IMR-90 (cell line): ENCODE measurements around the gene ALG11. TPM values are rescaled to one million over a fixed set of nuclear protein-coding genes. Genes with fewer than 3 reads are reported as not detected.

Source experiments
- ATAC-seq: fragments of 200-7000 bp; cut with Tn5 transposase; 2 replicates; pipeline ENCODE4 v1.9.1; 2020; ENCODE audit warnings: low read depth, mild to moderate bottlenecking, moderate library complexity
- BruUV-seq: library from RNA; stranded (reverse); fragments of 400-500 nt; replicated peaks from 2 replicates; lab custom pipeline; 2021; lab: Mats Ljungman, UMichigan
- CTCF ChIA-PET: fragments of 300-600 bp; formaldehyde crosslinking; extraction: SDS; loops from one replicate; lab custom pipeline; 2021; ENCODE audit warnings: antibody characterized with exemption; lab: Yijun Ruan, JAX
- POLR2A ChIA-PET: fragments of 300-600 bp; sonication (Branson Sonifier 250); formaldehyde crosslinking; loops from one replicate; lab custom pipeline; 2022; ENCODE audit warnings: antibody characterized with exemption; ENCODE audit not compliant: unreplicated experiment; lab: Charles Lee
- DNase-seq: peaks from one replicate; pipeline ENCODE4 v3.0.0; 2013
- H2AFZ ChIP-seq: replicated peaks from 2 replicates; pipeline ENCODE3; 2013; ENCODE audit warnings: low read length, mild to moderate bottlenecking; ENCODE audit not compliant: poor library complexity
- H2AK5ac ChIP-seq: 2 replicates; pipeline ENCODE4 v1.6.1; 2013; ENCODE audit warnings: low read depth, low read length, inconsistent platforms
- H2AK9ac ChIP-seq: replicated peaks from 2 replicates; pipeline ENCODE3; 2013; ENCODE audit warnings: mild to moderate bottlenecking, low read depth, low read length, moderate library complexity; ENCODE audit not compliant: poor library complexity
- H2BK120ac ChIP-seq: 2 replicates; pipeline ENCODE4 v1.6.1; 2013; ENCODE audit warnings: low read depth, low read length, inconsistent platforms
- H2BK15ac ChIP-seq: 3 replicates; pipeline ENCODE4 v1.6.1; 2013; ENCODE audit warnings: low read depth, low read length, inconsistent platforms
- H2BK20ac ChIP-seq: 2 replicates; pipeline ENCODE4 v1.6.1; 2013; ENCODE audit warnings: low read depth, mild to moderate bottlenecking, inconsistent platforms, low read length, moderate library complexity
- H2BK5ac ChIP-seq: 2 replicates; pipeline ENCODE4 v1.6.1; 2013; ENCODE audit warnings: mild to moderate bottlenecking, low read depth, low read length, inconsistent platforms; ENCODE audit not compliant: poor library complexity, severe bottlenecking
- H3K14ac ChIP-seq: replicated peaks from 2 replicates; pipeline ENCODE4 v1.6.1; 2013; ENCODE audit warnings: low read depth, low read length, inconsistent platforms
- H3K18ac ChIP-seq: 2 replicates; pipeline ENCODE4 v1.6.1; 2013; ENCODE audit warnings: low read depth, low read length, control low read depth
- H3K23ac ChIP-seq: 2 replicates; pipeline ENCODE4 v1.6.1; 2013; ENCODE audit warnings: low read depth, low read length, inconsistent platforms
- H3K27ac ChIP-seq: 2 replicates; pipeline ENCODE4 v1.5.1; 2013; ENCODE audit warnings: mild to moderate bottlenecking, control low read depth, low read length; ENCODE audit not compliant: insufficient read depth
- H3K27me3 ChIP-seq: 2 replicates; pipeline ENCODE4 v1.6.1; 2013; ENCODE audit warnings: low read length; ENCODE audit not compliant: control insufficient read depth, insufficient read depth
- H3K36me3 ChIP-seq: 2 replicates; pipeline ENCODE4 v1.6.1; 2013; ENCODE audit warnings: low read length, mixed read lengths; ENCODE audit not compliant: control insufficient read depth, insufficient read depth
- H3K4ac ChIP-seq: 2 replicates; pipeline ENCODE4 v1.6.1; 2013; ENCODE audit warnings: low read depth, low read length, inconsistent platforms
- H3K4me1 ChIP-seq: 2 replicates; pipeline ENCODE4 v1.6.1; 2013; ENCODE audit warnings: low read length, mixed read lengths; ENCODE audit not compliant: control insufficient read depth, insufficient read depth
- H3K4me2 ChIP-seq: 2 replicates; pipeline ENCODE4 v1.6.1; 2013; ENCODE audit warnings: low read depth, mild to moderate bottlenecking, control low read depth, low read length, moderate library complexity
- H3K4me3 ChIP-seq: 2 replicates; pipeline ENCODE4 v1.5.1; 2013; ENCODE audit warnings: low read depth, mild to moderate bottlenecking, control low read depth, low read length, moderate library complexity; ENCODE audit not compliant: insufficient read depth
- H3K56ac ChIP-seq: 2 replicates; pipeline ENCODE4 v1.6.1; 2013; ENCODE audit warnings: low read length, inconsistent platforms; ENCODE audit not compliant: insufficient read depth; ENCODE audit errors: extremely low read depth
- H3K79me1 ChIP-seq, 2 experiments: 2 replicates each; pipeline ENCODE4 v1.6.1; 2013; ENCODE audit warnings: low read length in 2 of 2, inconsistent platforms in 1 of 2, low read depth in 1 of 2
- H3K9ac ChIP-seq: 2 replicates; pipeline ENCODE4 v1.6.1; 2013; ENCODE audit warnings: low read depth, low read length, control low read depth
- H3K9me1 ChIP-seq: 2 replicates; pipeline ENCODE4 v1.6.1; 2013; ENCODE audit warnings: low read length, inconsistent platforms; ENCODE audit not compliant: insufficient read depth
- H3K9me3 ChIP-seq: 2 replicates; pipeline ENCODE4 v1.6.1; 2013; ENCODE audit warnings: low read length; ENCODE audit not compliant: control insufficient read depth, insufficient read depth
- H4K20me1 ChIP-seq: 2 replicates; pipeline ENCODE4 v1.6.1; 2013; ENCODE audit warnings: low read length, inconsistent platforms; ENCODE audit not compliant: insufficient read depth
- H4K5ac ChIP-seq: 2 replicates; pipeline ENCODE4 v1.6.1; 2013; ENCODE audit warnings: mild to moderate bottlenecking, low read depth, low read length, control low read depth
- H4K8ac ChIP-seq, 2 experiments: 2 replicates each; pipeline ENCODE4 v1.6.1; 2013; ENCODE audit warnings: low read depth in 2 of 2, low read length in 2 of 2, control low read depth in 1 of 2, inconsistent platforms in 1 of 2
- H4K91ac ChIP-seq: 2 replicates; pipeline ENCODE4 v1.6.1; 2013; ENCODE audit warnings: low read depth, low read length, inconsistent platforms; ENCODE audit not compliant: insufficient read depth
- BHLHE40 ChIP-seq: fragments of 150-350 bp; IDR thresholded peaks from 2 replicates; pipeline ENCODE4 v1.6.1; 2016; ENCODE audit warnings: mild to moderate bottlenecking, low read depth, low read length
- CEBPB ChIP-seq: IDR thresholded peaks from 2 replicates; pipeline ENCODE4 v1.6.1; 2012; ENCODE audit warnings: low read depth, low read length, improper control_type of control experiment
- CHD1 ChIP-seq: IDR thresholded peaks from 2 replicates; pipeline ENCODE4 v1.6.1; 2012; ENCODE audit warnings: low read depth, low read length, improper control_type of control experiment
- FOS ChIP-seq: fragments of 150-350 bp; IDR thresholded peaks from 2 replicates; pipeline ENCODE4 v1.6.1; 2016; ENCODE audit warnings: low read depth, low read length
- MAFK ChIP-seq: IDR thresholded peaks from 2 replicates; pipeline ENCODE4 v1.6.1; 2012; ENCODE audit warnings: low read depth, low read length, improper control_type of control experiment
- MAZ ChIP-seq: IDR thresholded peaks from 2 replicates; pipeline ENCODE4 v1.6.1; 2012; ENCODE audit warnings: low read depth, mild to moderate bottlenecking, low read length, improper control_type of control experiment, moderate library complexity, borderline replicate concordance
- NFE2L2 ChIP-seq: fragments of 150-350 bp; IDR thresholded peaks from 2 replicates; pipeline ENCODE4 v1.6.1; 2016; ENCODE audit warnings: low read depth, mild to moderate bottlenecking, low read length
- POLR2A ChIP-seq: IDR thresholded peaks from 2 replicates; pipeline ENCODE4 v1.6.1; 2012; ENCODE audit warnings: mild to moderate bottlenecking, low read depth, low read length
- RAD21 ChIP-seq: IDR thresholded peaks from 2 replicates; pipeline ENCODE4 v1.6.1; 2012; ENCODE audit warnings: low read length, improper control_type of control experiment
- RFX5 ChIP-seq: IDR thresholded peaks from 2 replicates; pipeline ENCODE4 v1.8.0; 2012; ENCODE audit warnings: low read depth, mild to moderate bottlenecking, low read length, moderate library complexity
- SMC3 ChIP-seq: fragments of 150-350 bp; IDR thresholded peaks from 2 replicates; pipeline ENCODE4 v1.6.1; 2016; ENCODE audit warnings: low read depth, mild to moderate bottlenecking, antibody characterized with exemption, low read length, moderate library complexity
- WGBS, 2 experiments: methylation state at CpG; one replicate each; pipeline versions ENCODE4 v1.1.5 to v1.1.7; 2013; ENCODE audit warnings: missing lambda C conversion rate in 2 of 2; ENCODE audit not compliant: insufficient read length in 1 of 2; ENCODE audit errors: extremely low coverage in 2 of 2; 5-methylcytosine and 5-hydroxymethylcytosine counted together
- dilution Hi-C: fragments of 300-500 bp; cut with HindIII; formaldehyde crosslinking; loops from one replicate; pipeline ENCODE4 v1.14.3; 2018; ENCODE audit warnings: low sequenced_read_pairs; ENCODE audit not compliant: unreplicated experiment
- in situ Hi-C: fragments of 300-500 bp; cut with MboI; formaldehyde crosslinking; loops from 3 replicates; pipeline ENCODE4 v1.14.3; 2019; ENCODE audit warnings: low sequenced_read_pairs, inconsistent platforms, mixed read lengths
- intact Hi-C: fragments of 100-400 bp; cut with micrococcal nuclease; formaldehyde crosslinking; loops from 2 replicates; pipeline ENCODE4 v1.10.0; 2022
- polyA plus RNA-seq, 3 experiments: library from polyadenylated mRNA; depleted of rRNA; stranded (reverse); fragments of >200 nt; gene quantifications; 2 replicates each; pipeline ENCODE4 v1.2.3, GENCODE V29; 2012; ENCODE audit warnings: low replicate concordance in 1 of 3
- total RNA-seq: library from RNA; depleted of rRNA; stranded (reverse); fragments of >200 nt; gene quantifications from 2 replicates; pipeline ENCODE4 v1.2.3, GENCODE V29; 2012
- TF ChIP-seq, protein P1 (sequence below): fragments of 150-350 bp; IDR thresholded peaks from 2 replicates; pipeline ENCODE4 v1.6.1; 2016; ENCODE audit warnings: low read depth, mild to moderate bottlenecking, low read length, moderate library complexity, borderline replicate concordance
- TF ChIP-seq, protein P2 (sequence below): conservative IDR thresholded peaks from 2 replicates; pipeline ENCODE4 v1.5.1; 2012; ENCODE audit warnings: mild to moderate bottlenecking, low read depth, low read length, improper control_type of control experiment
- TF ChIP-seq, protein P3 (sequence below): fragments of 150-350 bp; IDR thresholded peaks from 2 replicates; pipeline ENCODE4 v1.6.1; 2017; ENCODE audit warnings: mild to moderate bottlenecking, antibody characterized with exemption, low read length, low read depth

ALG11 gene
- total and polyA plus RNA-seq, 2 of the 4 experiments (the other 2 are of a cell fraction), result 10.0 to 12.7 TPM

DNA sequence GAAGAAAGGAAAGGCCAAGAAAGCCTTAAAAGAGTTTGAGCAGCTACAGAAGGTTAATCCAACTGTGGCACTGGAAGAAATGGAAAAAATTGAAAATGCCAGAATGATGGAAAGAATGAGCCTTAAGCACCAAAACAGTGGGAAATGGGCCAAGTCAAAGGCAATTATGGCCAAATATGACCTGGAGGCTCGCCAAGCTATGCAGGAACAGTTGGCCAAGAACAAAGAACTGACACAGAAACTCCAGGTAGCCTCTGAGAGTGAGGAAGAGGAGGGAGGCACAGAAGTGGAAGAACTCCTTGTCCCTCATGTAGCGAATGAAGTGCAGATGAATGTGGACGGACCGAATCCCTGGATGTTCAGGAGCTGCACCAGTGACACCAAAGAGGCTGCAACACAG, 17.4 kb downstream of the ALG11 start:
- ATAC-seq (no peak), DNase-seq (no peak)
- H3K18ac ChIP-seq, result no peak overlapping the region
- CTCF ChIA-PET, result no interaction called here
- H2AK5ac ChIP-seq, result no peak overlapping the region
- peaks cover 17% of the 10 kb centered on the region for H3K36me3 ChIP-seq
- H3K4ac ChIP-seq, result no peak overlapping the region
- H3K79me1 ChIP-seq, result peaks cover 7 to 27% of the 10 kb centered on the region in 2 experiments; a peak in 2 of 4 replicates
- 100% methylated on average over 1 of the region's 4 CpGs; no CpG with 5 or more reads in 1 of the 2 experiments for WGBS, 2 experiments
- BruUV-seq, result no TSS peak
- no peak overlapping the region for H2BK120ac ChIP-seq
- no peak overlapping the region for H3K4me3 ChIP-seq
- no peak overlapping the region for H3K56ac ChIP-seq
- no peak overlapping the region for H3K9ac ChIP-seq
- H3K4me1 ChIP-seq, result no peaks in the 10 kb centered on the region
- H3K27me3 ChIP-seq, result no peaks in the 10 kb centered on the region
- no peak overlapping the region for H2BK15ac ChIP-seq
- no peak overlapping the region for H2BK20ac ChIP-seq
- no peak overlapping the region for H3K23ac ChIP-seq
- H3K9me3 ChIP-seq, result no peaks in the 10 kb centered on the region
- dilution Hi-C loops, result no loop called here
- no peak for TF ChIP-seq SMC3
- TF ChIP-seq, protein P1, sequence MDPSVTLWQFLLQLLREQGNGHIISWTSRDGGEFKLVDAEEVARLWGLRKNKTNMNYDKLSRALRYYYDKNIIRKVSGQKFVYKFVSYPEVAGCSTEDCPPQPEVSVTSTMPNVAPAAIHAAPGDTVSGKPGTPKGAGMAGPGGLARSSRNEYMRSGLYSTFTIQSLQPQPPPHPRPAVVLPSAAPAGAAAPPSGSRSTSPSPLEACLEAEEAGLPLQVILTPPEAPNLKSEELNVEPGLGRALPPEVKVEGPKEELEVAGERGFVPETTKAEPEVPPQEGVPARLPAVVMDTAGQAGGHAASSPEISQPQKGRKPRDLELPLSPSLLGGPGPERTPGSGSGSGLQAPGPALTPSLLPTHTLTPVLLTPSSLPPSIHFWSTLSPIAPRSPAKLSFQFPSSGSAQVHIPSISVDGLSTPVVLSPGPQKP, result no peak
- no peak for TF ChIP-seq MAZ
- no peak for TF ChIP-seq CHD1
- no peak for TF ChIP-seq RAD21
- TF ChIP-seq CEBPB, result no peak
- no peak for TF ChIP-seq MAFK
- TF ChIP-seq RFX5, result no peak
- TF ChIP-seq POLR2A, result no peak
- TF ChIP-seq FOS, result no peak
- TF ChIP-seq BHLHE40, result no peak
- no peak for TF ChIP-seq NFE2L2
- TF ChIP-seq, protein P2, sequence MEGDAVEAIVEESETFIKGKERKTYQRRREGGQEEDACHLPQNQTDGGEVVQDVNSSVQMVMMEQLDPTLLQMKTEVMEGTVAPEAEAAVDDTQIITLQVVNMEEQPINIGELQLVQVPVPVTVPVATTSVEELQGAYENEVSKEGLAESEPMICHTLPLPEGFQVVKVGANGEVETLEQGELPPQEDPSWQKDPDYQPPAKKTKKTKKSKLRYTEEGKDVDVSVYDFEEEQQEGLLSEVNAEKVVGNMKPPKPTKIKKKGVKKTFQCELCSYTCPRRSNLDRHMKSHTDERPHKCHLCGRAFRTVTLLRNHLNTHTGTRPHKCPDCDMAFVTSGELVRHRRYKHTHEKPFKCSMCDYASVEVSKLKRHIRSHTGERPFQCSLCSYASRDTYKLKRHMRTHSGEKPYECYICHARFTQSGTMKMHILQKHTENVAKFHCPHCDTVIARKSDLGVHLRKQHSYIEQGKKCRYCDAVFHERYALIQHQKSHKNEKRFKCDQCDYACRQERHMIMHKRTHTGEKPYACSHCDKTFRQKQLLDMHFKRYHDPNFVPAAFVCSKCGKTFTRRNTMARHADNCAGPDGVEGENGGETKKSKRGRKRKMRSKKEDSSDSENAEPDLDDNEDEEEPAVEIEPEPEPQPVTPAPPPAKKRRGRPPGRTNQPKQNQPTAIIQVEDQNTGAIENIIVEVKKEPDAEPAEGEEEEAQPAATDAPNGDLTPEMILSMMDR, result no peak
- TF ChIP-seq, protein P3, sequence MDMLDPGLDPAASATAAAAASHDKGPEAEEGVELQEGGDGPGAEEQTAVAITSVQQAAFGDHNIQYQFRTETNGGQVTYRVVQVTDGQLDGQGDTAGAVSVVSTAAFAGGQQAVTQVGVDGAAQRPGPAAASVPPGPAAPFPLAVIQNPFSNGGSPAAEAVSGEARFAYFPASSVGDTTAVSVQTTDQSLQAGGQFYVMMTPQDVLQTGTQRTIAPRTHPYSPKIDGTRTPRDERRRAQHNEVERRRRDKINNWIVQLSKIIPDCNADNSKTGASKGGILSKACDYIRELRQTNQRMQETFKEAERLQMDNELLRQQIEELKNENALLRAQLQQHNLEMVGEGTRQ, result no peak
- no peak overlapping the region for H4K5ac ChIP-seq
- H3K4me2 ChIP-seq, result no peak overlapping the region
- peaks cover 8% of the 10 kb centered on the region; the same call in 1 of the 2 replicates for H3K9me1 ChIP-seq
- H2AK9ac ChIP-seq, result no peak overlapping the region
- no peaks in the 10 kb centered on the region for H4K20me1 ChIP-seq
- no peak overlapping the region for H3K27ac ChIP-seq
- H4K8ac ChIP-seq, result no peak overlapping the region
- H2BK5ac ChIP-seq, result no peak overlapping the region
- intact Hi-C loops, result no loop called here
- H2AFZ ChIP-seq, result no peak overlapping the region
- POLR2A ChIA-PET, result no interaction called here
- no peak overlapping the region for H3K14ac ChIP-seq
- in situ Hi-C loops, result no loop called here
- H4K91ac ChIP-seq, result no peak overlapping the region
